Renal pelvis (tissue), 4 donors: ENCODE data around the gene OTUB2. TPM values are rescaled to one million over a fixed set of nuclear protein-coding genes. Genes with fewer than 3 reads are reported as not detected.

Experiments used
- DNase-seq: peaks from one replicate; pipeline ENCODE4 v3.0.0-alpha.2; 2013
- polyA plus RNA-seq, 3 donors: library from polyadenylated mRNA; unstranded; fragments of 120-200 nt; gene quantifications; one replicate each; pipeline ENCODE4 v1.2.1, GENCODE V29; 2013; ENCODE audit not compliant: insufficient read length in 3 of 3

Gene OTUB2
- polyA plus RNA-seq, 3 donors = 4.2 to 4.7 (median 4.7) TPM

GRCh38 chr14:94097091-94097490 is 71.0 kb downstream of the OTUB2 start:
- no peak for DNase-seq

Other genes starting within 250 kb of the OTUB2 start
- gene PRIMA1, start 237.9 kb upstream of the OTUB2 start, polyA plus RNA-seq = 1 to 10 TPM; 1.4 to 1.6 (median 1.5) TPM
- not detected for gene FAM181A, start 99.0 kb upstream of the OTUB2 start, polyA plus RNA-seq
- under 1 TPM; 0.29 to 0.51 (median 0.37) TPM for gene ASB2, start 49.8 kb upstream of the OTUB2 start, polyA plus RNA-seq
- not detected for gene CCDC197, start 29.0 kb upstream of the OTUB2 start, polyA plus RNA-seq
- gene DDX24, start 54.9 kb downstream of the OTUB2 start, polyA plus RNA-seq = 100 to 1,000 TPM; 143 to 172 (median 170) TPM
- gene IFI27L1, start 55.0 kb downstream of the OTUB2 start, polyA plus RNA-seq = 10 to 100 TPM; 27.6 to 34.5 (median 30.5) TPM
- 1 to 10 TPM; 5.1 to 9.1 (median 7.3) TPM for gene IFI27, start 84.4 kb downstream of the OTUB2 start, polyA plus RNA-seq
- 10 to 100 TPM; 14.8 to 31.7 (median 31.4) TPM for gene IFI27L2, start 103.3 kb downstream of the OTUB2 start, polyA plus RNA-seq
- gene PPP4R4, start 148.0 kb downstream of the OTUB2 start, polyA plus RNA-seq = under 1 TPM; 0.26 to 0.38 (median 0.27) TPM